Keratinocyte (primary cell): Measurements from ENCODE around the gene BSPRY. TPM values are rescaled to one million over a fixed set of nuclear protein-coding genes. Genes with fewer than 3 reads are reported as not detected.

Experiments
- DNase-seq: peaks from one replicate; pipeline ENCODE4 v3.0.0-alpha.2; 2011; ENCODE audit warnings: low read depth, missing footprints, low spot score
- FAIRE-seq: peaks from 2 replicates; lab custom pipeline; 2011; peaks lifted over from hg19 to GRCh38; lab: Jason Lieb, UNC
- H2AFZ ChIP-seq: 2 replicates; pipeline ENCODE4 v1.6.0; 2012; ENCODE audit warnings: low read length, control low read depth, inconsistent platforms; ENCODE audit not compliant: control insufficient read depth
- H3K27ac ChIP-seq: 2 replicates; pipeline ENCODE4 v1.5.1; 2011; ENCODE audit warnings: low read length; ENCODE audit not compliant: control insufficient read depth, insufficient read depth
- H3K27me3 ChIP-seq: 3 replicates; pipeline ENCODE4 v1.6.0; 2011; ENCODE audit warnings: low read length; ENCODE audit not compliant: control insufficient read depth, insufficient read depth; ENCODE audit errors: extremely low read depth
- H3K36me3 ChIP-seq, 2 experiments: 2 replicates in 1 of 2; 3 replicates in 1 of 2; pipeline ENCODE4 v1.5.1; 2011; ENCODE audit warnings: low read length in 2 of 2, mild to moderate bottlenecking in 1 of 2; ENCODE audit not compliant: control insufficient read depth in 2 of 2, insufficient read depth in 2 of 2; ENCODE audit errors: extremely low read depth in 1 of 2
- H3K4me1 ChIP-seq: 3 replicates; pipeline ENCODE4 v1.5.1; 2011; ENCODE audit warnings: low read length; ENCODE audit not compliant: control insufficient read depth, insufficient read depth; ENCODE audit errors: extremely low read depth
- H3K4me2 ChIP-seq: 3 replicates; pipeline ENCODE4 v1.6.0; 2011; ENCODE audit warnings: low read depth, low read length; ENCODE audit not compliant: control insufficient read depth, insufficient read depth; ENCODE audit errors: extremely low read depth
- H3K4me3 ChIP-seq, 3 experiments: fragments of 200-600 bp in 1 of 3; sonication (generic) in 1 of 3; 2 replicates in 2 of 3; 3 replicates in 1 of 3; pipeline ENCODE4 v1.5.1; 2011 to 2016; ENCODE audit warnings: low read length in 3 of 3, mild to moderate bottlenecking in 3 of 3, control low read depth in 2 of 3, inconsistent platforms in 1 of 3, low read depth in 1 of 3, mixed read lengths in 1 of 3, mixed run types in 1 of 3, moderate library complexity in 1 of 3; ENCODE audit not compliant: control insufficient read depth in 2 of 3, insufficient read depth in 2 of 3; ENCODE audit errors: extremely low read depth in 1 of 3
- H3K79me2 ChIP-seq: 2 replicates; pipeline ENCODE4 v1.6.0; 2012; ENCODE audit warnings: low read length; ENCODE audit not compliant: control insufficient read depth, insufficient read depth
- H3K9ac ChIP-seq: 3 replicates; pipeline ENCODE4 v1.6.0; 2011; ENCODE audit warnings: low read length; ENCODE audit not compliant: control insufficient read depth, insufficient read depth; ENCODE audit errors: extremely low read depth
- H3K9me1 ChIP-seq: 3 replicates; pipeline ENCODE4 v1.6.0; 2011; ENCODE audit warnings: low read length; ENCODE audit not compliant: control insufficient read depth, insufficient read depth; ENCODE audit errors: extremely low read depth
- H3K9me3 ChIP-seq: 2 replicates; pipeline ENCODE4 v1.5.1; 2012; ENCODE audit warnings: low read depth, low read length; ENCODE audit not compliant: control insufficient read depth
- H4K20me1 ChIP-seq: 3 replicates; pipeline ENCODE4 v1.6.0; 2011; ENCODE audit warnings: low read length; ENCODE audit not compliant: control insufficient read depth, insufficient read depth; ENCODE audit errors: extremely low read depth
- EZH2 ChIP-seq: IDR thresholded peaks from one replicate; pipeline ENCODE4 v1.6.1; 2012; ENCODE audit warnings: inconsistent platforms, mild to moderate bottlenecking, low read length, moderate library complexity
- dilution Hi-C: fragments of 300-500 bp; cut with MboI; formaldehyde crosslinking; loops from one replicate; pipeline ENCODE4 v1.7.0; 2020; ENCODE audit warnings: low sequenced_read_pairs; ENCODE audit not compliant: extremely low pct_ligation_motif_present
- polyA plus RNA-seq, 5 experiments: library from polyadenylated mRNA; depleted of rRNA in 3 of 5; stranded (reverse) in 3 of 5; stranded (forward) in 1 of 5; unstranded in 1 of 5; fragments of >200 nt; gene quantifications; 1 replicate in 1 of 5; 2 replicates in 3 of 5; 3 replicates in 1 of 5; pipeline versions ENCODE4 v1.2.1 to v1.2.3, GENCODE V29; 2011 to 2012; ENCODE audit warnings: missing spikeins in 2 of 5, low read depth in 1 of 5, low replicate concordance in 1 of 5
- TF ChIP-seq, protein P1 (sequence below), 3 experiments: IDR thresholded peaks in 1 of 3; conservative IDR thresholded peaks in 1 of 3; optimal IDR thresholded peaks in 1 of 3; 2 replicates in 2 of 3; 3 replicates in 1 of 3; pipeline versions ENCODE3 to v1.5.1; 2011; ENCODE audit warnings: low read length in 3 of 3, mild to moderate bottlenecking in 3 of 3, moderate library complexity in 2 of 3, control low read depth in 1 of 3, inconsistent platforms in 1 of 3; ENCODE audit not compliant: insufficient read depth in 2 of 3; ENCODE audit errors: extremely low read depth in 1 of 3

The BSPRY gene
- polyA plus RNA-seq, 1 donor (not counting 4 experiments of a cell fraction or from before 2014, with no cell fraction given): 0.41 TPM

GRCh38 chr9:113410207-113410864 is 61.0 kb downstream of the BSPRY start, which contains the start of the genes C9orf43 and POLE3:
TSS of gene C9orf43 (plus strand) at chr9:113410747. CDS start at chr9:113413494, 2,747 bp downstream.
TSS of gene POLE3 (minus strand) at chr9:113410675. CDS start at chr9:113410293, 382 bp downstream.
- Histone ChIP-seq H3K27me3 (no peaks in the 10 kb centered on the region), H3K36me3 (peaks cover 4 to 18% of the 10 kb centered on the region in 2 experiments), H2AFZ (peak within 1 kb of the TSS; percentile 97), H3K4me1 (peaks cover 4% of the 10 kb centered on the region), H3K27ac (peak within 1 kb of the TSS; percentile 99), H4K20me1 (no peaks in the 10 kb centered on the region), H3K9me3 (no peaks in the 10 kb centered on the region), H3K9me1 (no peaks in the 10 kb centered on the region), H3K4me3 (peak within 1 kb of the TSS; percentile 74 to 98 (median 93)), H3K9ac (peak within 1 kb of the TSS; percentile 97), H3K79me2 (peaks cover 21% of the 10 kb centered on the region), H3K4me2 (peak within 1 kb of the TSS; percentile 88)
- dilution Hi-C loops: no loop called here
- FAIRE-seq (no peak), DNase-seq (peak; percentile 45)
- TF ChIP-seq, protein P1, sequence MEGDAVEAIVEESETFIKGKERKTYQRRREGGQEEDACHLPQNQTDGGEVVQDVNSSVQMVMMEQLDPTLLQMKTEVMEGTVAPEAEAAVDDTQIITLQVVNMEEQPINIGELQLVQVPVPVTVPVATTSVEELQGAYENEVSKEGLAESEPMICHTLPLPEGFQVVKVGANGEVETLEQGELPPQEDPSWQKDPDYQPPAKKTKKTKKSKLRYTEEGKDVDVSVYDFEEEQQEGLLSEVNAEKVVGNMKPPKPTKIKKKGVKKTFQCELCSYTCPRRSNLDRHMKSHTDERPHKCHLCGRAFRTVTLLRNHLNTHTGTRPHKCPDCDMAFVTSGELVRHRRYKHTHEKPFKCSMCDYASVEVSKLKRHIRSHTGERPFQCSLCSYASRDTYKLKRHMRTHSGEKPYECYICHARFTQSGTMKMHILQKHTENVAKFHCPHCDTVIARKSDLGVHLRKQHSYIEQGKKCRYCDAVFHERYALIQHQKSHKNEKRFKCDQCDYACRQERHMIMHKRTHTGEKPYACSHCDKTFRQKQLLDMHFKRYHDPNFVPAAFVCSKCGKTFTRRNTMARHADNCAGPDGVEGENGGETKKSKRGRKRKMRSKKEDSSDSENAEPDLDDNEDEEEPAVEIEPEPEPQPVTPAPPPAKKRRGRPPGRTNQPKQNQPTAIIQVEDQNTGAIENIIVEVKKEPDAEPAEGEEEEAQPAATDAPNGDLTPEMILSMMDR (optimal IDR thresholded peaks at IDR 0.05 in 1 of 3, IDR thresholded peaks at IDR 0.05 in 1 of 3, conservative IDR thresholded peaks at IDR 0.05 in 1 of 3; ENCODE audit: extremely low read depth in 1 of 3, insufficient read depth in 2 of 3, low read length in 3 of 3): peak in 1 of 3 experiments; percentile 9
- TF ChIP-seq EZH2: no peak

GRCh38 chr9:113416149-113416721 is 66.9 kb downstream of the BSPRY start:
- Histone ChIP-seq H4K20me1 (no peaks in the 10 kb centered on the region), H3K79me2 (no peaks in the 10 kb centered on the region), H3K9ac (no peak overlapping the region), H3K4me2 (no peak overlapping the region), H3K27me3 (no peaks in the 10 kb centered on the region), H3K36me3 (no peaks in the 10 kb centered on the region), H3K27ac (no peak overlapping the region), H3K9me3 (no peaks in the 10 kb centered on the region), H3K4me3 (no peak overlapping the region), H2AFZ (no peak overlapping the region), H3K4me1 (no peaks in the 10 kb centered on the region), H3K9me1 (no peaks in the 10 kb centered on the region)
- TF ChIP-seq, protein P1 (optimal IDR thresholded peaks at IDR 0.05 in 1 of 3, IDR thresholded peaks at IDR 0.05 in 1 of 3, conservative IDR thresholded peaks at IDR 0.05 in 1 of 3; ENCODE audit: extremely low read depth in 1 of 3, insufficient read depth in 2 of 3, low read length in 3 of 3): no peak
- no peak for TF ChIP-seq EZH2
- FAIRE-seq: no peak
- DNase-seq: no peak
- dilution Hi-C loops: no loop called here
